NCI-H128 (cell line): ENCODE results near the gene PIP5K1A.
"Not testable (repeated sequence)": the region's sequence is repeated elsewhere in the genome, so short reads cannot be mapped to it uniquely, and the experiment has no call there.

ENCODE experiments used
- DNase-seq: peaks from one replicate; lab custom pipeline; 2025; ENCODE audit not compliant: unreplicated experiment; lab: John Stamatoyannopoulos, UW

PIP5K1A gene

GRCh38 chr1:151251656-151252470, 53.5 kb downstream of the PIP5K1A start:
- peak; percentile 53 for DNase-seq

- peak; percentile 93 for DNase-seq
These were observed 56.2 kb downstream of the PIP5K1A start, which contains the start of gene PSMD4 for GRCh38 chr1:151254217-151255213. Gene PSMD4, plus strand, starts transcription at chr1:151254734. Its CDS starts 49 bp downstream, at chr1:151254783.

GRCh38 chr1:151255381-151255780, 57.0 kb downstream of the PIP5K1A start:
- no peak for DNase-seq

GRCh38 chr1:151259351-151259750, 61.0 kb downstream of the PIP5K1A start:
- DNase-seq, result no peak

GRCh38 chr1:151265446-151266236, 67.3 kb downstream of the PIP5K1A start:
- DNase-seq, result no peak

- DNase-seq, result no peak
These were observed 68.0 kb downstream of the PIP5K1A start for GRCh38 chr1:151266315-151266714.

GRCh38 chr1:151266821-151267220, 68.5 kb downstream of the PIP5K1A start:
- DNase-seq, result no peak

GRCh38 chr1:151267760-151268159, 69.4 kb downstream of the PIP5K1A start:
- no peak for DNase-seq

- DNase-seq, result no peak
These were observed 75.6 kb downstream of the PIP5K1A start for GRCh38 chr1:151273924-151274466.

- DNase-seq, result not testable (repeated sequence)
These were observed 77.0 kb downstream of the PIP5K1A start for GRCh38 chr1:151275341-151275740.

GRCh38 chr1:151277249-151277648, 78.9 kb downstream of the PIP5K1A start:
- DNase-seq, result no peak

- peak; percentile 99 for DNase-seq
These were observed 83.0 kb downstream of the PIP5K1A start for GRCh38 chr1:151281225-151281968.

GRCh38 chr1:151281969-151282882, 83.9 kb downstream of the PIP5K1A start, which contains the start of gene ZNF687:
Gene ZNF687, plus strand, starts transcription at chr1:151282299. Its CDS starts 3,993 bp downstream, at chr1:151286292.
- DNase-seq, result peak; percentile 100

- DNase-seq, result no peak
These were observed 84.8 kb downstream of the PIP5K1A start for GRCh38 chr1:151282883-151283725.

- no peak for DNase-seq
These were observed 85.7 kb downstream of the PIP5K1A start for GRCh38 chr1:151284013-151284577.

- no peak for DNase-seq
These were observed 88.4 kb downstream of the PIP5K1A start for GRCh38 chr1:151286619-151287340.

- no peak for DNase-seq
These were observed 89.0 kb downstream of the PIP5K1A start for GRCh38 chr1:151287341-151287699.
